ENCODE measurements around the gene GNAS-AS1.

DNA sequence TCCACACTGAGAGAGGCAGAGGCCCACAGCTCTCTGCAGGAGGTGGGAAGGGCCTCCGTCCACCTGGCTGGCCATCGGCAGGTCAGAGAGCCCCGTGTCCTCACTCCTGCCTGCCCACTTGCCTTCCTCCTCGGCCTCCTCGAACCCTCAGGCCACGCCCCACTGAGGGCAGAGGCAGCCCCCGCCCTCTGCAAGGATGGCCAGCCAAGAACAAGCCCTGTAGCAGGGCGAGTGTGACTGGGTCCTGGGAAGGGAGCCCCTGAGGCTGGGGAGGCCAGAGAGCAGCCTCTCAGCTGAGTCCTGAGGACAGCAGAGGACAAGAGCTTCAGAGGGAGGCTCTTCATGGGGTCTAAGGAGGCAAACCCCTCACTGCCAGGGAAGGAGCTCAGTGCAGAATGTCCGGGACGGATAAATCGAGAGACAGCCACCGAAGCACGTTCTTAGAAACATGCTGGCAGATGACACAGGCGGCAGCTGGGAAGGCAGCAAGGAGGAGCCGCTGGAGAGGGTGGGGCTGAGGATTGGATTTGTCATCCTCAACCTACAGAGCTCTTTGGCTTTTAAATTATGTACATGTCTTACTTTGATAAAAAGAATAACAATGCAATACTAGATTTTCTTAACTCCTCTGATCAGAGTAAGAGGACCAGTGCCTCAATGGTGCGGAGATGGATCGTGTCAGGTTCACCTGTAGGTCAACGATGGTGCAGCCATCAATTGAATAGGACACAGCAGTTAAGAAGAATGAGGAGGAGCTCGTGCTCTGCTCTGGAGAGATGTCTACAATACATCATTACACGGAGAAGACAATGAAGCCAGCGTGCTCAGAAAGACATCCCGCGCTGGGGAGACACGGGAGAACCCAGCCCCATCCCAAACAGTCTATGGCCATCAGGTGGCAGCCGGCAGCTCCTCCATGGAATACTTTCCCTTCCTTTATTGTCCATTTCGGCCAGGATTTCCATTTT lies 53.0 kb downstream of the GNAS-AS1 start:
- TF ChIP-seq, protein P1, sequence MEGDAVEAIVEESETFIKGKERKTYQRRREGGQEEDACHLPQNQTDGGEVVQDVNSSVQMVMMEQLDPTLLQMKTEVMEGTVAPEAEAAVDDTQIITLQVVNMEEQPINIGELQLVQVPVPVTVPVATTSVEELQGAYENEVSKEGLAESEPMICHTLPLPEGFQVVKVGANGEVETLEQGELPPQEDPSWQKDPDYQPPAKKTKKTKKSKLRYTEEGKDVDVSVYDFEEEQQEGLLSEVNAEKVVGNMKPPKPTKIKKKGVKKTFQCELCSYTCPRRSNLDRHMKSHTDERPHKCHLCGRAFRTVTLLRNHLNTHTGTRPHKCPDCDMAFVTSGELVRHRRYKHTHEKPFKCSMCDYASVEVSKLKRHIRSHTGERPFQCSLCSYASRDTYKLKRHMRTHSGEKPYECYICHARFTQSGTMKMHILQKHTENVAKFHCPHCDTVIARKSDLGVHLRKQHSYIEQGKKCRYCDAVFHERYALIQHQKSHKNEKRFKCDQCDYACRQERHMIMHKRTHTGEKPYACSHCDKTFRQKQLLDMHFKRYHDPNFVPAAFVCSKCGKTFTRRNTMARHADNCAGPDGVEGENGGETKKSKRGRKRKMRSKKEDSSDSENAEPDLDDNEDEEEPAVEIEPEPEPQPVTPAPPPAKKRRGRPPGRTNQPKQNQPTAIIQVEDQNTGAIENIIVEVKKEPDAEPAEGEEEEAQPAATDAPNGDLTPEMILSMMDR (IDR thresholded peaks at IDR 0.05) = no peak
- TF ChIP-seq POLR2A (IDR thresholded peaks at IDR 0.05) = no peak
